ENCODE measurements around the gene RPN1. TPM values are rescaled to one million over a fixed set of nuclear protein-coding genes. Genes with fewer than 3 reads are reported as not detected.

The RPN1 gene
- total and polyA plus RNA-seq, 2 donors (not counting 3 experiments of a cell fraction or from before 2014, with no cell fraction given): 250 to 266 TPM

GRCh38 chr3:128614076-128614475 is 36.5 kb downstream of the RPN1 start:
- Histone ChIP-seq H3K36me3 (ENCODE audit: control insufficient read depth in 2 of 2, extremely low read depth in 1 of 2, insufficient read depth in 2 of 2, low read length in 2 of 2) (peaks cover 2 to 10% of the 10 kb centered on the region in 2 experiments), H3K4me2 (ENCODE audit: insufficient read depth, low read length) (no peak overlapping the region), H3K9ac (replicated peaks; ENCODE audit: extremely low read depth, insufficient read depth, low read length) (no peak overlapping the region), H4K20me1 (replicated peaks; ENCODE audit: control insufficient read depth, extremely low read depth, insufficient read depth, low read length) (no peaks in the 10 kb centered on the region), H3K4me3 (replicated peaks in 1 of 3; ENCODE audit: insufficient read depth in 1 of 3, low read depth in 1 of 3, low read length in 3 of 3) (no peak overlapping the region), H3K4me1 (ENCODE audit: control insufficient read depth, extremely low read depth, insufficient read depth, low read length) (peaks cover 17% of the 10 kb centered on the region), H3K79me2 (ENCODE audit: control insufficient read depth, insufficient read depth, low read length) (peaks cover 12% of the 10 kb centered on the region), H3K27me3 (ENCODE audit: control insufficient read depth in 2 of 2, insufficient read depth in 2 of 2, low read length in 2 of 2) (no peaks in the 10 kb centered on the region), H2AFZ (ENCODE audit: low read depth, low read length) (no peak overlapping the region), H3K27ac (ENCODE audit: insufficient read depth, low read depth, low read length) (no peak overlapping the region), H3K9me1 (replicated peaks; ENCODE audit: control insufficient read depth, extremely low read depth, insufficient read depth, low read length) (no peaks in the 10 kb centered on the region), H3K9me3 (replicated peaks; ENCODE audit: control insufficient read depth, insufficient read depth, low read length) (no peaks in the 10 kb centered on the region)
- no peak for TF ChIP-seq POLR2A (IDR thresholded peaks at IDR 0.05; ENCODE audit: low read depth, low read length)
- TF ChIP-seq MYC (IDR thresholded peaks at IDR 0.05; ENCODE audit: low read depth, low read length): no peak
- no peak for TF ChIP-seq POLR2AphosphoS5 (IDR thresholded peaks at IDR 0.05; ENCODE audit: insufficient read depth, low read depth, low read length)
- no peak for TF ChIP-seq FOS (IDR thresholded peaks at IDR 0.05; ENCODE audit: borderline replicate concordance, insufficient read depth, low read length)
- no peak for TF ChIP-seq JUN (IDR thresholded peaks at IDR 0.05; ENCODE audit: borderline replicate concordance, insufficient read depth, insufficient read length, low read depth)
- no peak for TF ChIP-seq GATA2 (IDR thresholded peaks at IDR 0.05; ENCODE audit: insufficient read depth, insufficient read length, low read depth, low read length)
- TF ChIP-seq, protein P1, sequence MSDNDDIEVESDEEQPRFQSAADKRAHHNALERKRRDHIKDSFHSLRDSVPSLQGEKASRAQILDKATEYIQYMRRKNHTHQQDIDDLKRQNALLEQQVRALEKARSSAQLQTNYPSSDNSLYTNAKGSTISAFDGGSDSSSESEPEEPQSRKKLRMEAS (IDR thresholded peaks at IDR 0.05; ENCODE audit: insufficient read depth, insufficient read length): no peak
- TF ChIP-seq EZH2 (IDR thresholded peaks at IDR 0.05; ENCODE audit: borderline replicate concordance, low read depth, low read length, severe bottlenecking): no peak
- TF ChIP-seq, protein P2, sequence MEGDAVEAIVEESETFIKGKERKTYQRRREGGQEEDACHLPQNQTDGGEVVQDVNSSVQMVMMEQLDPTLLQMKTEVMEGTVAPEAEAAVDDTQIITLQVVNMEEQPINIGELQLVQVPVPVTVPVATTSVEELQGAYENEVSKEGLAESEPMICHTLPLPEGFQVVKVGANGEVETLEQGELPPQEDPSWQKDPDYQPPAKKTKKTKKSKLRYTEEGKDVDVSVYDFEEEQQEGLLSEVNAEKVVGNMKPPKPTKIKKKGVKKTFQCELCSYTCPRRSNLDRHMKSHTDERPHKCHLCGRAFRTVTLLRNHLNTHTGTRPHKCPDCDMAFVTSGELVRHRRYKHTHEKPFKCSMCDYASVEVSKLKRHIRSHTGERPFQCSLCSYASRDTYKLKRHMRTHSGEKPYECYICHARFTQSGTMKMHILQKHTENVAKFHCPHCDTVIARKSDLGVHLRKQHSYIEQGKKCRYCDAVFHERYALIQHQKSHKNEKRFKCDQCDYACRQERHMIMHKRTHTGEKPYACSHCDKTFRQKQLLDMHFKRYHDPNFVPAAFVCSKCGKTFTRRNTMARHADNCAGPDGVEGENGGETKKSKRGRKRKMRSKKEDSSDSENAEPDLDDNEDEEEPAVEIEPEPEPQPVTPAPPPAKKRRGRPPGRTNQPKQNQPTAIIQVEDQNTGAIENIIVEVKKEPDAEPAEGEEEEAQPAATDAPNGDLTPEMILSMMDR (IDR thresholded peaks at IDR 0.05; ENCODE audit: extremely low read depth in 1 of 2, insufficient read depth in 1 of 2, low read depth in 1 of 2, low read length in 2 of 2): no peak
- no peak for FAIRE-seq
- ChIA-PET CTCF (interaction anchor here (0.8 kb wide), 1 partner anchor 175 kb away, joined by 3 read pairs; no protein-coding TSS in a partner anchor), POLR2A (no interaction called here)
- no peak for DNase-seq (ENCODE audit: low read depth, low spot score)
- intact Hi-C loops (cut with micrococcal nuclease) (no loop called here), dilution Hi-C loops (cut with MboI; ENCODE audit: extremely low pct_ligation_motif_present, low sequenced_read_pairs) (no loop called here)
- no TSS peak for BruUV-seq (replicated peaks)
